ENCODE data around the gene STRA6. TPM values are rescaled to one million over a fixed set of nuclear protein-coding genes. Genes with fewer than 3 reads are reported as not detected.

Gene STRA6
- total and polyA plus RNA-seq, 2 of the 8 experiments (the other 6 are each of a cell fraction or from before 2014, with no cell fraction given): 9.3 to 14.5 TPM

- TF ChIP-seq, protein P1, sequence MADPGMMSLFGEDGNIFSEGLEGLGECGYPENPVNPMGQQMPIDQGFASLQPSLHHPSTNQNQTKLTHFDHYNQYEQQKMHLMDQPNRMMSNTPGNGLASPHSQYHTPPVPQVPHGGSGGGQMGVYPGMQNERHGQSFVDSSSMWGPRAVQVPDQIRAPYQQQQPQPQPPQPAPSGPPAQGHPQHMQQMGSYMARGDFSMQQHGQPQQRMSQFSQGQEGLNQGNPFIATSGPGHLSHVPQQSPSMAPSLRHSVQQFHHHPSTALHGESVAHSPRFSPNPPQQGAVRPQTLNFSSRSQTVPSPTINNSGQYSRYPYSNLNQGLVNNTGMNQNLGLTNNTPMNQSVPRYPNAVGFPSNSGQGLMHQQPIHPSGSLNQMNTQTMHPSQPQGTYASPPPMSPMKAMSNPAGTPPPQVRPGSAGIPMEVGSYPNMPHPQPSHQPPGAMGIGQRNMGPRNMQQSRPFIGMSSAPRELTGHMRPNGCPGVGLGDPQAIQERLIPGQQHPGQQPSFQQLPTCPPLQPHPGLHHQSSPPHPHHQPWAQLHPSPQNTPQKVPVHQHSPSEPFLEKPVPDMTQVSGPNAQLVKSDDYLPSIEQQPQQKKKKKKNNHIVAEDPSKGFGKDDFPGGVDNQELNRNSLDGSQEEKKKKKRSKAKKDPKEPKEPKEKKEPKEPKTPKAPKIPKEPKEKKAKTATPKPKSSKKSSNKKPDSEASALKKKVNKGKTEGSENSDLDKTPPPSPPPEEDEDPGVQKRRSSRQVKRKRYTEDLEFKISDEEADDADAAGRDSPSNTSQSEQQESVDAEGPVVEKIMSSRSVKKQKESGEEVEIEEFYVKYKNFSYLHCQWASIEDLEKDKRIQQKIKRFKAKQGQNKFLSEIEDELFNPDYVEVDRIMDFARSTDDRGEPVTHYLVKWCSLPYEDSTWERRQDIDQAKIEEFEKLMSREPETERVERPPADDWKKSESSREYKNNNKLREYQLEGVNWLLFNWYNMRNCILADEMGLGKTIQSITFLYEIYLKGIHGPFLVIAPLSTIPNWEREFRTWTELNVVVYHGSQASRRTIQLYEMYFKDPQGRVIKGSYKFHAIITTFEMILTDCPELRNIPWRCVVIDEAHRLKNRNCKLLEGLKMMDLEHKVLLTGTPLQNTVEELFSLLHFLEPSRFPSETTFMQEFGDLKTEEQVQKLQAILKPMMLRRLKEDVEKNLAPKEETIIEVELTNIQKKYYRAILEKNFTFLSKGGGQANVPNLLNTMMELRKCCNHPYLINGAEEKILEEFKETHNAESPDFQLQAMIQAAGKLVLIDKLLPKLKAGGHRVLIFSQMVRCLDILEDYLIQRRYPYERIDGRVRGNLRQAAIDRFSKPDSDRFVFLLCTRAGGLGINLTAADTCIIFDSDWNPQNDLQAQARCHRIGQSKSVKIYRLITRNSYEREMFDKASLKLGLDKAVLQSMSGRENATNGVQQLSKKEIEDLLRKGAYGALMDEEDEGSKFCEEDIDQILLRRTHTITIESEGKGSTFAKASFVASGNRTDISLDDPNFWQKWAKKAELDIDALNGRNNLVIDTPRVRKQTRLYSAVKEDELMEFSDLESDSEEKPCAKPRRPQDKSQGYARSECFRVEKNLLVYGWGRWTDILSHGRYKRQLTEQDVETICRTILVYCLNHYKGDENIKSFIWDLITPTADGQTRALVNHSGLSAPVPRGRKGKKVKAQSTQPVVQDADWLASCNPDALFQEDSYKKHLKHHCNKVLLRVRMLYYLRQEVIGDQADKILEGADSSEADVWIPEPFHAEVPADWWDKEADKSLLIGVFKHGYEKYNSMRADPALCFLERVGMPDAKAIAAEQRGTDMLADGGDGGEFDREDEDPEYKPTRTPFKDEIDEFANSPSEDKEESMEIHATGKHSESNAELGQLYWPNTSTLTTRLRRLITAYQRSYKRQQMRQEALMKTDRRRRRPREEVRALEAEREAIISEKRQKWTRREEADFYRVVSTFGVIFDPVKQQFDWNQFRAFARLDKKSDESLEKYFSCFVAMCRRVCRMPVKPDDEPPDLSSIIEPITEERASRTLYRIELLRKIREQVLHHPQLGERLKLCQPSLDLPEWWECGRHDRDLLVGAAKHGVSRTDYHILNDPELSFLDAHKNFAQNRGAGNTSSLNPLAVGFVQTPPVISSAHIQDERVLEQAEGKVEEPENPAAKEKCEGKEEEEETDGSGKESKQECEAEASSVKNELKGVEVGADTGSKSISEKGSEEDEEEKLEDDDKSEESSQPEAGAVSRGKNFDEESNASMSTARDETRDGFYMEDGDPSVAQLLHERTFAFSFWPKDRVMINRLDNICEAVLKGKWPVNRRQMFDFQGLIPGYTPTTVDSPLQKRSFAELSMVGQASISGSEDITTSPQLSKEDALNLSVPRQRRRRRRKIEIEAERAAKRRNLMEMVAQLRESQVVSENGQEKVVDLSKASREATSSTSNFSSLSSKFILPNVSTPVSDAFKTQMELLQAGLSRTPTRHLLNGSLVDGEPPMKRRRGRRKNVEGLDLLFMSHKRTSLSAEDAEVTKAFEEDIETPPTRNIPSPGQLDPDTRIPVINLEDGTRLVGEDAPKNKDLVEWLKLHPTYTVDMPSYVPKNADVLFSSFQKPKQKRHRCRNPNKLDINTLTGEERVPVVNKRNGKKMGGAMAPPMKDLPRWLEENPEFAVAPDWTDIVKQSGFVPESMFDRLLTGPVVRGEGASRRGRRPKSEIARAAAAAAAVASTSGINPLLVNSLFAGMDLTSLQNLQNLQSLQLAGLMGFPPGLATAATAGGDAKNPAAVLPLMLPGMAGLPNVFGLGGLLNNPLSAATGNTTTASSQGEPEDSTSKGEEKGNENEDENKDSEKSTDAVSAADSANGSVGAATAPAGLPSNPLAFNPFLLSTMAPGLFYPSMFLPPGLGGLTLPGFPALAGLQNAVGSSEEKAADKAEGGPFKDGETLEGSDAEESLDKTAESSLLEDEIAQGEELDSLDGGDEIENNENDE (IDR thresholded peaks at IDR 0.05; ENCODE audit: insufficient replicate concordance, low read length): no peak
- TF ChIP-seq, protein P2, sequence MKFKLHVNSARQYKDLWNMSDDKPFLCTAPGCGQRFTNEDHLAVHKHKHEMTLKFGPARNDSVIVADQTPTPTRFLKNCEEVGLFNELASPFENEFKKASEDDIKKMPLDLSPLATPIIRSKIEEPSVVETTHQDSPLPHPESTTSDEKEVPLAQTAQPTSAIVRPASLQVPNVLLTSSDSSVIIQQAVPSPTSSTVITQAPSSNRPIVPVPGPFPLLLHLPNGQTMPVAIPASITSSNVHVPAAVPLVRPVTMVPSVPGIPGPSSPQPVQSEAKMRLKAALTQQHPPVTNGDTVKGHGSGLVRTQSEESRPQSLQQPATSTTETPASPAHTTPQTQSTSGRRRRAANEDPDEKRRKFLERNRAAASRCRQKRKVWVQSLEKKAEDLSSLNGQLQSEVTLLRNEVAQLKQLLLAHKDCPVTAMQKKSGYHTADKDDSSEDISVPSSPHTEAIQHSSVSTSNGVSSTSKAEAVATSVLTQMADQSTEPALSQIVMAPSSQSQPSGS (IDR thresholded peaks at IDR 0.05; ENCODE audit: low read length): no peak
- TF ChIP-seq EZH2 (IDR thresholded peaks at IDR 0.05; ENCODE audit: low read depth, low read length, severe bottlenecking) (no peak), BACH1 (IDR thresholded peaks at IDR 0.05; ENCODE audit: low read length) (no peak), CTCF (IDR thresholded peaks at IDR 0.05; ENCODE audit: control extremely low read depth in 1 of 3, insufficient read depth in 1 of 3, low read depth in 1 of 3, low read length in 3 of 3) (no peak), CBX8 (IDR thresholded peaks at IDR 0.05; ENCODE audit: borderline replicate concordance, low read depth, low read length) (no peak), EGR1 (IDR thresholded peaks at IDR 0.05; ENCODE audit: borderline replicate concordance, low read depth, low read length) (no peak)
Observed at GRCh38 chr15:74233373-74233772, 30.8 kb upstream of the STRA6 start (continued).

All from H1 (cell line).